Measurements from ENCODE around the gene NACAD. TPM values are rescaled to one million over a fixed set of nuclear protein-coding genes. Genes with fewer than 3 reads are reported as not detected.

The NACAD gene
- total RNA-seq, 6 donors from 2014 or later: 1.0 to 4.3 (median 2.3) TPM

DNA sequence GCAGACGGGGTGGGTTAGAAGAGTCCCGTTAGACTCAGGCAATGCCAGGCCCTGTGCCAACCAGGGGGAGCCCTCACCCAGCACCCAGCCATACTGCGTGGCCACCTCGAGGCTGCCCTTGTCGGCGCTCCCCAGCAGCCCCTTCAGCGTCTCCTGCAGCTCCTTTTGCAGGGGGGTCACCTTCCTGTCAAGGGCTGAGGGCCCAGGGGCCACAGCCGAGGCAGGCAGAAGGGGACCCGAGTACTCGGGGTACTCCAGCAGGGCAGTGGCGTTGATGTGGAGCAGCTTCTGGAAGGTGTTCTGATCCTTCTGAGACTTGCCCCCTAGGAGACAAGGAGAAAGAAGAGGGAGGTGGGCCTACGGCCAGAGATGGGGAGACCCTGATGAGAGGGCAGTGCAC, 13.0 kb upstream of the NACAD start:
- Histone ChIP-seq H3K36me3 (peaks cover 64 to 86% (median 78%) of the 10 kb centered on the region in 4 donors), H3K27ac (no peak overlapping the region), H3K27me3 (no peaks in the 10 kb centered on the region), H3K9me3 (no peaks in the 10 kb centered on the region), H3K4me3 (no peak overlapping the region), H3K4me1 (peaks cover 0 to 4% (median 1%) of the 10 kb centered on the region in 4 donors)
- DNase-seq (no peak), ATAC-seq (ENCODE audit: low FRiP score in 2 of 2) (no peak)
- TF ChIP-seq POLR2A (IDR thresholded peaks at IDR 0.05) (no peak), EP300 (IDR thresholded peaks at IDR 0.05) (no peak), POLR2AphosphoS5 (IDR thresholded peaks at IDR 0.05) (no peak)
- TF ChIP-seq, protein P1, sequence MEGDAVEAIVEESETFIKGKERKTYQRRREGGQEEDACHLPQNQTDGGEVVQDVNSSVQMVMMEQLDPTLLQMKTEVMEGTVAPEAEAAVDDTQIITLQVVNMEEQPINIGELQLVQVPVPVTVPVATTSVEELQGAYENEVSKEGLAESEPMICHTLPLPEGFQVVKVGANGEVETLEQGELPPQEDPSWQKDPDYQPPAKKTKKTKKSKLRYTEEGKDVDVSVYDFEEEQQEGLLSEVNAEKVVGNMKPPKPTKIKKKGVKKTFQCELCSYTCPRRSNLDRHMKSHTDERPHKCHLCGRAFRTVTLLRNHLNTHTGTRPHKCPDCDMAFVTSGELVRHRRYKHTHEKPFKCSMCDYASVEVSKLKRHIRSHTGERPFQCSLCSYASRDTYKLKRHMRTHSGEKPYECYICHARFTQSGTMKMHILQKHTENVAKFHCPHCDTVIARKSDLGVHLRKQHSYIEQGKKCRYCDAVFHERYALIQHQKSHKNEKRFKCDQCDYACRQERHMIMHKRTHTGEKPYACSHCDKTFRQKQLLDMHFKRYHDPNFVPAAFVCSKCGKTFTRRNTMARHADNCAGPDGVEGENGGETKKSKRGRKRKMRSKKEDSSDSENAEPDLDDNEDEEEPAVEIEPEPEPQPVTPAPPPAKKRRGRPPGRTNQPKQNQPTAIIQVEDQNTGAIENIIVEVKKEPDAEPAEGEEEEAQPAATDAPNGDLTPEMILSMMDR (IDR thresholded peaks at IDR 0.05): no peak
- WGBS, 2 donors: 97 to 100% methylated on average over 10 to 12 of the region's 12 CpGs

GRCh38 chr7:45100761-45101480, 12.2 kb upstream of the NACAD start:
- 95 to 100% methylated on average over 4 to 12 of the region's 13 CpGs for WGBS, 2 donors
- Histone ChIP-seq H3K9me3 (no peaks in the 10 kb centered on the region), H3K4me1 (no peaks in the 10 kb centered on the region), H3K27me3 (no peaks in the 10 kb centered on the region), H3K36me3 (peaks cover 55 to 78% (median 70%) of the 10 kb centered on the region in 4 donors), H3K4me3 (no peak overlapping the region), H3K27ac (no peak overlapping the region)
- no peak for TF ChIP-seq POLR2AphosphoS5 (IDR thresholded peaks at IDR 0.05)
- no peak for TF ChIP-seq POLR2A (IDR thresholded peaks at IDR 0.05)
- TF ChIP-seq, protein P1 (IDR thresholded peaks at IDR 0.05): no peak
- TF ChIP-seq EP300 (IDR thresholded peaks at IDR 0.05): no peak
- DNase-seq (no peak), ATAC-seq (ENCODE audit: low FRiP score in 2 of 2) (no peak)

DNA sequence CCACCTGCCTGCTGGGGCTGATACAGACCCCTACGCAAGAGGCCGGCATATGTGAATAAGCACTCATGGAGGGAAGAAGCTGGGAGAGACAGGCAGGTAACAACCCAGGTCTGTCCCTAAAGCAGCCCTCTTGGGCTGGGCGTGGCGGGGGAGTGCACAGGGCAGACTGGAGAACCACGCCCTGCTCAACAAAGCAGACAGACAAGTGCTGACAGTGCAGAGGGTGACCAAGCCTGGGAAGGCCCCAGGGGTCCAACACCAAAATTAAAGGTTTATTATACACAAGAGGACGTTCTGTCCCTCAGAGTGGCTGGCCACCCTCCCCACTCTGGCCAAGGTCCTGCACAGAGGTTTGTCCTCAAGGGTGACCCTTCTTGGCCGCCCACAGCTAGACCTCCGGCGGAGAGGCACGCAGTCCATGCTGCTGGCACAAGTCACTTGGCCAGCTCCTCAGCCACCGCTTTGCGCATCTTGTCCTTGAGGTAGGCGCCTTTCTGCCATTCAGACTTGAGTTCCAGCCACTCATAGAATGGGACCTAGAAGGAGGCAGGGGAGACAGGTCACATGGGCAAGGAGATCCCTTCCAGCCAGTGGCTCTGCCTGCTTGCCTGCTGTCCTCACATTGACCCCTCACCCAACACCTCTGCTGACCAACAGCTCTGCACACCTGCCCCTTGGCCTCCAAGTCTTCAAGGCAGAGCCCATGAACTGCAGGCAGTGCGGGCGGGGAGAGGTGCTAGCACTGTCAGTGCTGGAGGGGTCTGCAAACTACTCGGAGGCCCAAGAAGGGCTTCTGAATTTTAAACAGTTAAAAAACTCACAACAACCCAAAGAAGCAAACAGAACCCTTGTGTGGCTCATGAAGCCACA, 11.4 kb upstream of the NACAD start:
- Histone ChIP-seq H3K27me3 (no peaks in the 10 kb centered on the region), H3K4me3 (no peak overlapping the region), H3K9me3 (no peaks in the 10 kb centered on the region), H3K27ac (no peak overlapping the region), H3K4me1 (no peaks in the 10 kb centered on the region), H3K36me3 (peaks cover 49 to 70% (median 62%) of the 10 kb centered on the region in 4 donors)
- DNase-seq (no peak), ATAC-seq (ENCODE audit: low FRiP score in 2 of 2) (peak in 1 of 2 donors; percentile 2)
- no peak for TF ChIP-seq POLR2A (IDR thresholded peaks at IDR 0.05)
- TF ChIP-seq, protein P1 (IDR thresholded peaks at IDR 0.05): no peak
- TF ChIP-seq EP300 (IDR thresholded peaks at IDR 0.05): no peak
- no peak for TF ChIP-seq POLR2AphosphoS5 (IDR thresholded peaks at IDR 0.05)
- WGBS, 2 donors: 90 to 93% methylated on average over 9 to 16 of the region's 16 CpGs

DNA sequence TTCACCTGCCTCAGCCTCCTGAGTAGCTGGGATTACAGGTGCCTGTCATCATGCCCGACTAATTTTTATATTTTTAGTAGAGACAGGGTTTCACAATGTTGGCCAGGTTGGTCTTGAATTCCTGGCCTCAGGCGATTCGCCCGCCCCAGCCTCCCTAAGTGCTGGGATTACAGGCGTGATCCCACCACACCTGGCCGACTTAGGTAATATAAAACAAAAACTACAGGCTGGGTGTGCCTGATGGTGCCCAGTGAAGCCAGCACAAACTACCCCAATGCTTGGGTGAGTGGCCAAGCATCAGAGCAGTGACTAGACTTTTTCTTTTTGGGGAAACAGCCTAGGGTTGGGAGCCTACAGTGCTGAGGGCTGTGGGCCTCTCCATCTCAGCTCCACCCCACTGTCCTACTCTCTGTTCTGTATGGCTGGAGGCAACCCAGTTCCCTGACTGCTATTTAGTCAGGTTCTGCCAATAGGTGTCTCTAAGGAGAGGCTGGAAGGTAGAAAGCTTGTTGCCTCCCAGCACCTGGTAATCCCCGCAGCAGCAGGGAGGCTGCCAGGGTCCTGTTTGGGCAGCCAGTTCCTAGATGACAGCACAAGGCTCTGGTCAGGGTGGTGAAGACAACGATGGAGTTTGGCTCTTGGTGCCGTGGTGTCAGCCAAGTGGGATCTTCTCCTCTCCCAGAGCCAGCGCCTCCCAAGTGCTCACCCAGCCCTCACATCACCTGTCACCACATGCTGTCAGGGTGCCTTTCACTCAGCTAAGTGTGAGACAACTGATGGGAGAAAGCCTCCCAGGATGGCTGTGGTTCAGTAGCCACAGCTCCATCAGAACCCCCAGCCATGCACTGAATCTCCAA, 10.4 kb upstream of the NACAD start:
- DNase-seq: no peak

More for the DNA sequence above, 10.4 kb upstream of the NACAD start:
- H3K4me1 ChIP-seq: no peaks in the 10 kb centered on the region
- H3K4me3 ChIP-seq: no peak overlapping the region
- ATAC-seq (ENCODE audit: low FRiP score in 2 of 2): no peak
- no peaks in the 10 kb centered on the region for H3K27me3 ChIP-seq
- H3K36me3 ChIP-seq: peaks cover 41 to 61% (median 53%) of the 10 kb centered on the region in 4 donors
- no peaks in the 10 kb centered on the region for H3K9me3 ChIP-seq
- no peak overlapping the region for H3K27ac ChIP-seq
- WGBS, 2 donors: 86 to 92% methylated on average over 8 to 10 of the region's 10 CpGs
- TF ChIP-seq POLR2A (IDR thresholded peaks at IDR 0.05) (no peak), POLR2AphosphoS5 (IDR thresholded peaks at IDR 0.05) (no peak), EP300 (IDR thresholded peaks at IDR 0.05) (no peak)
- TF ChIP-seq, protein P1 (IDR thresholded peaks at IDR 0.05): no peak
